ENCODE results near the gene GJB1. TPM values are rescaled to one million over a fixed set of nuclear protein-coding genes. Genes with fewer than 3 reads are reported as not detected.

GJB1 gene
- polyA plus RNA-seq, 3 donors, result not detected

GRCh38 chrX:71184092-71184491 is 38.9 kb upstream of the GJB1 start:
- peaks cover 6 to 11% of the 10 kb centered on the region in 2 donors for H3K4me1 ChIP-seq (ENCODE audit: control insufficient read depth in 1 of 2, insufficient read depth in 2 of 2, low read length in 2 of 2)
- intact Hi-C loops (cut with micrococcal nuclease), result loop anchor here (5.0 to 10.0 kb wide), 3 partner anchors 67 to 1049 kb away; partner anchors contain the start of genes FOXO4 (in 1 of the 2), IGBP1 (in 1 of the 2) and MED12 (in 1 of the 2)
- H3K4me3 ChIP-seq (replicated peaks in 1 of 3; ENCODE audit: low read depth in 2 of 3, low read length in 3 of 3), result no peak overlapping the region
- no peak for TF ChIP-seq CTCF (IDR thresholded peaks at IDR 0.05)
- no CpG with 5 or more reads among the region's 5 CpGs for WGBS (ENCODE audit: insufficient coverage)
- H3K27me3 ChIP-seq (ENCODE audit: control insufficient read depth in 2 of 2, insufficient read depth in 2 of 2, low read length in 2 of 2), result no peaks in the 10 kb centered on the region
- peaks cover 5 to 20% of the 10 kb centered on the region in 2 donors for H3K36me3 ChIP-seq (replicated peaks in 1 of 2; ENCODE audit: control insufficient read depth in 1 of 2, insufficient read depth in 2 of 2, low read length in 2 of 2)
- Mint-ChIP-seq H3K27me3 (ENCODE audit: low read depth in 3 of 3) (peaks cover 0 to 7% (median 2%) of the 10 kb centered on the region in 3 donors), H3K4me3 (no peak overlapping the region), H3K36me3 (peaks cover 6 to 18% of the 10 kb centered on the region in 2 donors), H3K9me3 (peaks cover 0 to 3% (median 0%) of the 10 kb centered on the region in 7 donors), H3K27ac (no peak overlapping the region), H3K4me1 (peaks cover 9% of the 10 kb centered on the region)
- no peak overlapping the region for H3K9ac ChIP-seq (ENCODE audit: insufficient read depth, low read length, poor library complexity, severe bottlenecking)
- H3K4me2 ChIP-seq (replicated peaks; ENCODE audit: extremely low read depth, low read length, poor library complexity, severe bottlenecking), result no peak overlapping the region
- H3K9me3 ChIP-seq (replicated peaks in 1 of 2; ENCODE audit: control insufficient read depth in 1 of 2, insufficient read depth in 1 of 2, low read length in 2 of 2), result no peaks in the 10 kb centered on the region
- no peaks in the 10 kb centered on the region for H4K20me1 ChIP-seq (ENCODE audit: insufficient read depth, low read length)
- H3K79me2 ChIP-seq (ENCODE audit: insufficient read depth, low read length), result peaks cover 6% of the 10 kb centered on the region
- H2AFZ ChIP-seq (ENCODE audit: insufficient read depth, low read depth, low read length, poor library complexity, severe bottlenecking), result no peak overlapping the region
- DNase-seq, result no peak
- H3K27ac ChIP-seq (ENCODE audit: low read depth in 1 of 2, low read length in 2 of 2), result no peak overlapping the region

GRCh38 chrX:71184803-71185495 is 38.1 kb upstream of the GJB1 start:
- no peak overlapping the region for H3K27ac ChIP-seq (ENCODE audit: low read depth in 1 of 2, low read length in 2 of 2)
- peaks cover 6 to 11% of the 10 kb centered on the region in 2 donors for H3K4me1 ChIP-seq (ENCODE audit: control insufficient read depth in 1 of 2, insufficient read depth in 2 of 2, low read length in 2 of 2)
- H3K36me3 ChIP-seq (replicated peaks in 1 of 2; ENCODE audit: control insufficient read depth in 1 of 2, insufficient read depth in 2 of 2, low read length in 2 of 2), result peaks cover 2 to 20% of the 10 kb centered on the region in 2 donors
- WGBS (ENCODE audit: insufficient coverage), result 100% methylated on average over 1 of the region's 4 CpGs
- no peak overlapping the region for H2AFZ ChIP-seq (ENCODE audit: insufficient read depth, low read depth, low read length, poor library complexity, severe bottlenecking)
- H3K36me3 Mint-ChIP-seq, result peaks cover 6 to 16% of the 10 kb centered on the region in 2 donors
- no peak overlapping the region for H3K4me3 ChIP-seq (replicated peaks in 1 of 3; ENCODE audit: low read depth in 2 of 3, low read length in 3 of 3)
- H3K27ac Mint-ChIP-seq, result peak overlapping the region in 2 of 7 donors; percentile 33 to 60
- H3K9me3 Mint-ChIP-seq, result peaks cover 0 to 3% (median 0%) of the 10 kb centered on the region in 7 donors
- TF ChIP-seq CTCF (IDR thresholded peaks at IDR 0.05), result no peak
- H3K27me3 ChIP-seq (ENCODE audit: control insufficient read depth in 2 of 2, insufficient read depth in 2 of 2, low read length in 2 of 2), result no peaks in the 10 kb centered on the region
- peaks cover 6% of the 10 kb centered on the region for H3K79me2 ChIP-seq (ENCODE audit: insufficient read depth, low read length)
- H3K27me3 Mint-ChIP-seq (ENCODE audit: low read depth in 3 of 3), result peaks cover 0 to 7% (median 2%) of the 10 kb centered on the region in 3 donors
- H3K4me2 ChIP-seq (replicated peaks; ENCODE audit: extremely low read depth, low read length, poor library complexity, severe bottlenecking), result no peak overlapping the region
- intact Hi-C loops (cut with micrococcal nuclease), result loop anchor here (5.0 to 10.0 kb wide), 3 partner anchors 68 to 1050 kb away; partner anchors contain the start of genes FOXO4 (in 1 of the 2), IGBP1 (in 1 of the 2) and MED12 (in 1 of the 2)
- no peak for DNase-seq
- no peak overlapping the region for H3K9ac ChIP-seq (ENCODE audit: insufficient read depth, low read length, poor library complexity, severe bottlenecking)
- H3K4me1 Mint-ChIP-seq, result peaks cover 9% of the 10 kb centered on the region
- no peaks in the 10 kb centered on the region for H3K9me3 ChIP-seq (replicated peaks in 1 of 2; ENCODE audit: control insufficient read depth in 1 of 2, insufficient read depth in 1 of 2, low read length in 2 of 2)
- H3K4me3 Mint-ChIP-seq, result no peak overlapping the region
- H4K20me1 ChIP-seq (ENCODE audit: insufficient read depth, low read length), result no peaks in the 10 kb centered on the region
